NCI-H2227 treated with DMSO at 0.1 percent for 48 hours (cell line): ENCODE results near the gene ZNF350.
A peak's percentile ranks its signal among the peaks of the same experiment; 100 is the strongest.
"Not testable (repeated sequence)": the region's sequence is repeated elsewhere in the genome, so short reads cannot be mapped to it uniquely, and the experiment has no call there.

ENCODE experiments used
- DNase-seq: peaks from one replicate; lab custom pipeline; 2025; lab: John Stamatoyannopoulos, UW

ZNF350 gene

DNA sequence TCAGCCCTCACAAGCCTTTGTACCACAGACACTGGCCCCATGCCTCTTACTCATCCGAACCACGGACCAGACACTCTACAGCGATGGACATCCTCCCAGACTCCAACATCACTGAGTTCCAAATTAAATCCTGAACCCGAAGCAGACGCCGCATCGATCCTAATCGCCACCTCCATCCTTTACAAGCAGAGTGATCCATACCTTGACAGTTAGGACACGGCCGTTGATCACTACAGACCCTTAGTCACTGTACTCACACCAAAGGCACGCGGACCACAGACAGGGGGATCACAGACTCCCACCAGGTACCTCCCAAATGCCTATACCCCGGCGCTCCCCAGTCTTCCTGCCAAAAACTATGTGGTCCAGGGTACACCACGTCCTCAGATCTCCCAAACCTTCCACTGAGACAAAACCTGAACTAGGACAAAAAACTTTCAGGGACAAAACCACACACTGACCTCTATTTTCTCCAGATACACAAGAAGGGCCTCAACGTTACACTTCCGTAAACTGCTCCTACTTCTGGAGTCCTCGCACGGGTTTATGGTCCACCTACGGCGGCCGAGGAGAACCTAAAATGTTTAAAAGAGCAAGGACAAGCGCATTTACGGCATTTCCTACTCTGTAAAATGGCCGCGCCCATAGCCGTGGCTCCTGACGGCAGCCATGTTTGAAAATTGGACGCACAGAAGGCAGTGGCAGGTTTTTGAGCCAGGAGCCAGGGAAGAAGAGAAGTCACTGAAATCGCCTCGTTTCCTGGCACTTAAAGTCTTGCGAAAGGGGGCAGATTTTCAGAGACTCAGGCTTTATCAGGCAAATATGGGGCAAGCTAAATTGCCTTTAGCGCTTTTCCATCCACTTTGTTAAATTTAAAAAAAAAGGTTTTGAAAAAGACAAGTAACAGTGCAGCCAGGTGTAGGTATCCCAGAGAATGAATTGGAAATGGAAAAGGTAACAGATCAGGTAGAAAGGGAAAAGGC lies at the start of gene ZNF350:
Gene ZNF350, minus strand, starts transcription at position 532 of the 983 bp plus-strand sequence. CDS start 12,480 bp downstream, outside the sequence.
- peak; percentile 76 for DNase-seq

DNA sequence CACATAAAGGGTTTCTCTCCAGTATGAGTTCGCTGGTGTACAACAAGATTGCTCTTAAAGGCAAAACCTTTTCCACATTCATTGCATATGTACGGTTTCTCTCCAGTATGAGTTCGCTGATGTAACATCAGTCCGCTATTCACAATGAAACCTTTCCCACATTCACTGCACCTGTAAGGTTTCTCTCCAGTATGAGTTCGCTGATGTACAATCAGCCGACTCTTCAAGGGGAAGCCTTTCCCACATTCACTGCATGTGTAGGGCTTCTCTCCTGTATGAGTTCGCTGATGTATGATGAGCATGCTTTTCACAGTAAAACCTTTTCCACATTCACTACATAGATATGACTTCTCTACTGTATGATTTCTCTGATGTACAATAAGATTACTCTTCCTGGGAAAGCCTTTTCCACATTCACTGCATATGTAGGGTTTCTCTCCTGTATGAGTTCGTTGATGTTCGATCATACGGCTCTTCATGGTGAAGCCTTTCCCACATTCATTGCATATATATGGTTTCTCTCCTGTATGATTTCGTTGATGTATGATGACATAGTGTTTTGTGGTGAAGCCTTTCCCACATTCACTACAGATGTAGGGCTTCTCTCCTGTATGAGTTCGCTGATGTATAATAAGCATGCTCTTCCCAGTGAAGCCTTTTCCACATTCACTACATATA lies 47.5 kb upstream of the ZNF350 start:
- DNase-seq, result no peak

DNA sequence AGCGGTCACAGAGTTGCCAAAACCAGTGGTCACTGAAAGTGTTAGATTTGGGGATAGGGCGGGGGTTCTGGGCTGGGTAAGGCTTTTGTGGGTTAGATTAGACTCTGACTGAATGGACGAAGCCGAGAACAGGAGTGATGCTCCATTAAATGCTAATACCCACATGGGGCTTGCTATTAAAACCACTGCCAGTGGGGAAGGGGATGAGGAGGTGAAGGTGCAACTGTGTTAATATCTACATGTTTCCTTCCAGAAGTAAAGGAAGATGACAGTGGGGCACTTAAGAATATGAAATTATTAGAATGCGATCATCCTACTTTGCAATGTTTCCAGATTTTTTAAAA lies 42.1 kb upstream of the ZNF350 start:
- no peak for DNase-seq

DNA sequence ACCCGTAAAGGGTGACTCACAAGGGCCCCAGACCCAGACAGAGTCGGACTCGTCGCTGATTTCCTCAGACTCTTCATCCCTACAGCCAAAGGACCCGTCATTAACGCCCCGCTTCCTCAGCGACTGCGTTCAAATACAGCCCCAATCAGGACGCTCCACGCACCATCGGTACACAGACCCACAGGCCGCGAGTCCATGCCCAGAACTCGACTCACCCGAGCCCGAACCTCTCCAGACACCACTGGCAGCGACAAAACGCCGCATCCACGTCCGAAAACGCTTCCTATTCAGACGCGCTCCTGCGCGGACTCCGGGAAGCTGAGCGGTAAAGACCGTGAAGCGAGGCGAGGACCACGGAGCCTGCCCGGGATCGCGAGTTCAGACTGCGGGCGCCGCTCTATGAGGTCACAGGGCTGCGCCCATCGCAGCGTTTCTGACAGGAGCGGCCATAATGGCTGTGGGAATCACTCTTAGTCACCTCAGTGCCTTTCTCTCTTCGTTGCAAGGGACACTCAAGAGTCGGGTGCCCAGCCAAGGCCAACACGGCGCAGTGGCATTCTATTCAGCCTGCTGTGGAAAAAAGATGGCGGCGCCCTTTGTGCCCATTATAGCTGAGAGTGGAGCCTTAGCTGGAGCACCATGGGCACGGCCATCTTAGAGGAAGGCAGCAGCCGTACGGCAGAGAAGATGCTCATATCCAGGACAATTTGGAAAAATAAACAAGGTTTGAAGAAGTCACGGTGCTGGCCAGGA lies 41.6 kb upstream of the ZNF350 start, which contains the start of gene ZNF614:
Gene ZNF614, minus strand, starts transcription at position 353 of the 753 bp plus-strand sequence. CDS start 2,634 bp downstream, outside the sequence.
- DNase-seq, result peak; percentile 78

DNA sequence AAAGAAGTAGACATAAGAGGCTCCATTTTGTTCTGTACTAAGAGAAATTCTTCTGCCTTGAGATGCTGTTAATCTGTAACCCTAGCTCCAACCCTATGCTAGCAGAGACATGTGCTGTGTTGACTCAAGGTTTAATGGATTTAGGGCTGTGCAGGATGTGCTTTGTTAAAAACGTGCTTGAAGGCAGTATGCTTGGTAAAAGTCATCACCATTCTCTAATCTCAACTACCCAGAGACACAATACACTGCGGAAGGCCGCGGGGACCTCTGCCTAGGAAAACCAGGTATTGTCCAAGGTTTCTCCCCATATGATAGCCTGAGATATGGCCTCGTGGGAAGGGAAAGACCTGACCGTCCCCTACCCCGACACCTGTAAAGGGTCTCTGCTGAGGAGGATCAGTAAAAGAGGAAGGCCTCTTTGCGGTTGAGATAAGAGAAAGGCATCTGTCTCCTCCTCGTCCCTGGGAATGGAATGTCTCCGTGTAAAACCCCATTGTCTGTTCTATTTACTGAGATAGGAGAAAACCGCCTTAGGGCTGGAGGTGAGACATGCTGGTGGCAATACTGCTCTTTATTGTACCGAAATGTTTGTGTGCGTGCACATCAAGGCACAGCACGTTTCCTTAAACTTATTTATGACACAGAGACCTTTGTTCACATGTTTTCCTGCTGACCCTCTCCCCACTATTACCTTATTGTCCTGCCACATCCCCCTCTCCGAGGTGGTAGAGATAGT lies 39.8 kb upstream of the ZNF350 start:
- DNase-seq, result not testable (repeated sequence)

DNA sequence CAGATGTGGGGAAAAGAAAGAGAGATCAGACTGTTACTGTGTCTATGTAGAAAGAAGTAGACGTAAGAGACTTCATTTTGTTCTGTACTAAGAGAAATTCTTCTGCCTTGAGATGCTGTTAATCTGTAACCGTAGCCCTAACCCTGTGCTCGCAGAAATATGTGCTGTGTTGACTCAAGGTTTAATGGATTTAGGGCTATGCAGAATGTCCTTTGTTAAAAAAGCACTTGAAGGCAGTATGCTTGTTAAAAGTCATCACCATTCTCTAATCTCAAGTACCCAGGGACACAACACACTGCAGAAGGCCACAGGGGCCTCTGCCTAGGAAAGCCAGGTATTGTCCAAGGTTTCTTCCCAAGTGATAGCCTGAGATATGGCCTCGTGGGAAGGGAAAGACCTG lies 37.8 kb upstream of the ZNF350 start:
- not testable (repeated sequence) for DNase-seq

DNA sequence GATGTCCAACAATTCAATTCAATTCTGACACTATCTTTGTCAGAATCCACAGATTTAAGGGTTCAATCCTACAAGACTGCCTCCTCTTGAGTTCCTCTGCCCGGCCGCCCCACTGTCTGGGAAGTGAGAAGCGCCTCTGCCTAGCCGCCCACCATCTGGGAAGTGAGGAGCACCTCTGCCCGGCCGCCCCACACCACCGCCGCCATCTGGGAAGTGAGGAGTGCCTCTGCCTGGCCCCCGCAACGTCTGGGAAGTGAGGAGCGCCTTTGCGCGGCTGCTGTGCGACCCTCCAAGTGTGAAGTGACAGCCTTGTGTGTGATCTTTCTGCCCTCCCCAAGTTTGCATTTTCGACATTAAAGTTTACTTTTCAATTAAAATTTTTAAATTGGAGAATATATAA lies 35.6 kb upstream of the ZNF350 start:
- DNase-seq, result no peak

DNA sequence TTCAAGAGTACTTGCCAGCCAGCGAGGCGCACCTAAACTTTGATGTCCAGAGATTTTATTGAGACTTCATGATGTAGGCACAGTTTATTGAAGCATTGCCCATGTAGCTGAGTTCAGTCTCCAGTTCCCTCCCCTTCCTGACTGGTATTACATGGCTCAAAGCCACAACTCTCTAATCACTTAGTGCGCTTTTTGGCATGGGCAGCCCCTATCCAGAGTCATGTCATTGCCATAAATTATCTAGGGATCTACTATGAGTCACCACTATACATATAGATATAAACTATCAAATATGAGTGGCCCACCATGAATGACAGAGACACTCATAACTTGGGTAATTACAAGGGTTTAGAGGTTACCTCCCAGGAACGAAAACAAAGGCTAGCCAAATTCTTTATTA lies 33.9 kb upstream of the ZNF350 start:
- DNase-seq, result no peak

DNA sequence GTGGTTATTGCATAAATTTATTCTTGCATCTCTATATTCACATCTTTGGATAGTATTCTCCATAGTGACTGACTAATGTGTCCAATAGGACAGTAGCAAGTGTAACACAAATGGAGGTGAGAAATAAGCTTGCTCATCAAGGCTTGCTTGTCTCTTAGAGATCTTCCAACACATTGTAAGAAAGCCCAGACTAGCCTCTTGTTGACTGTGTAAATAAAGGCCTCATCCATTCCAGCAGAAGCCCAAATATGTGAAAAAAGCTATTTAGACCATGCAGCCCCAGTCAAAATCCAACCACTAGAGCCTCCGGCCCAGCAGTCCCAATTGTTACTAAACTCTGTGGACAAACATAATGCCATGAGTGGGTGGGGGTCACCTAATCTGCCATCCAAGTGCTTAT lies 24.0 kb upstream of the ZNF350 start:
- no peak for DNase-seq

DNA sequence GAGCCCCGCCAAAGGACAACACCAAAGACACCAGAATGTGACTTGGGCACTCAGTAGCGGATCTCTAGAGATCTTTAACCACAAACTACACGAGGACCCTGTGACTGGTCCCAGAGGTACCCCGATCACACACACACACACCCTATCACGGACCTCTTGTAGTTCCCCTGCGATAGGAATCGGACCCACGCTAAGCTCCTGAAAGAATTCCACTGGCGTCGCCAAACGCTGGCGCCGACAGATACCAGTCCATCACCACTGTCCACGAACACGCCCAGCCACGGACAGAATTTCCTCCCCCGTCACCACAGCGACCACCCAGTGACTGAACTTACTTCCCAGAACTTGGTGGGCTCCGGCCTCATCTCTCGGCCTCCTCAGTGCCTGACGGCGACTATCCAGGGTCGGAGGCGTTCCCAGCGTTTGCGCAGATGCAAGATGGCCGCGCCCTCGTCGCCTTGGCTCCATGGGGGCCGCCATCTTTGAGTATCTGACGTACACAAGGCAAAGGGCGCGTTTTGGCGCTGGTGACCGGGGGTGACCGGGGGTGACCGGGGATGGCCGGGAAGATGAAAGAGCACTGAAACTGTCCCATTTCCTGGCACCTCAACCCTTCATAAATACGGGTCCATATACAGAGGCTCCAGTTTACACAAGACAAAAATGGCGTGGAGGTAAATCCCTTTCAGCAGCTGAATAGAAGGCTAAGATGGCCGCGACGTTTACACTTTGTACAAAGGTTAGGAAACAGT lies 21.3 kb upstream of the ZNF350 start, which contains the start of gene ZNF615:
Gene ZNF615, minus strand, starts transcription at position 406 of the 752 bp plus-strand sequence. CDS start 4,500 bp downstream, outside the sequence.
- peak; percentile 56 for DNase-seq

DNA sequence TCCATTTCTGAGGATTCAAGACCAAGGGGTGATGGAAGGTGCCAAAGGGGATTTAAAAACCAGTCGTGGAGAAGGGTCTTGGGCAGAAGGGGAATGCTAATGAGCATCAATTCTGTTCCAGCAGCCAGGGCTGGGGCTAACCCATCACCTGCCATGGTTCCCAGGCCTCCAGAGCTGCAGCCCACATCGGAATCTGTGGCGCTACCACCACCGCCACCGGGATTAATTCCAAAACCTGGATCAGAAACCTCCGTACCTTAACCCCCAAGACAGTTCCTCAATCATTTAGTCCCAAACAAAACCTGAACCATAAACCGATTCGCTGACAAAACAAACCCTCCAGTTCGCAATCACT lies 20.8 kb upstream of the ZNF350 start:
- DNase-seq, result no peak

DNA sequence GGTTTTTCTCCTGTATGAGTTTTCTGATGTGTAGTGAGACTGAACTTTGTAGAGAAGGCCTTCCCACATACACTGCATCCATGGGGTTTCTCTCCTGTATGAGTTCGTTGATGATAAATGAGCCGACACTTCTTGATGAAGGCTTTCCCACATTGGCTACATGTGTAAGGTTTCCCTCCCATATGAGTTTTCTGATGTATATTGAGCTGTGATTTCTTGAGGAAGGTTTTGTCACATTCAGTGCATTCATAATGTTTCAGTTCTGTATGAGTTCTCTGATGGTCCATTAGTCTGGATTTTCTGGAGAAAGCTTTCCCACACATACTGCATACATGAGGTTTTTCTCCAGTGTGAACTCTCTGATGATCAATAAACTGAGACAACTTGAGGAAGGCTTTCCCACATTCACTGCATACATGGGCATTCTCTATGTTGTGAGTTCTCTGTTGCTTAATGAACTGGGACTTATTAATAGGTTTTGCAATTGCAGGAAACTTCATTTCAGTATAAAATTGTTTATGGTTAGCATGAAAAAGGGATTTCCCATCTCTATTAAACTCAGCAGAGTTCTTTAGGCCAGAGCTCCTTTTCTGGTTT lies 7.5 kb upstream of the ZNF350 start:
- DNase-seq, result no peak

DNA sequence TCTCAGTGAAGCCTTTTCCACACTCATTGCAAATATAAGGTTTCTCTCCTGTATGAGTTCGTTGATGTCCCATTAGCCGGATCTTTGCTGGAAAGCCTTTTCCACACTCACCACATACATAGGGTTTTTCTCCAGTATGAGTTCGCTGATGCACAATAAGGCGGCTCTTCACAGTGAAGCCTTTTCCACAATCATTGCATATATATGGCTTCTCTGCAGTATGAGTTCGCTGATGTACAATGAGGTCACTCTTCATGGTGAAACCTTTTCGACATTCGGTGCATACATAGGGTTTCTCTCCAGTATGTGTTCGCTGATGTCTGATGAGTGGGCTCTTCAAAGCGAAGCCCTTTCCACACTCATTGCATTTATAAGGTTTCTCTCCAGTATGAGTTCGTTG lies 6.8 kb upstream of the ZNF350 start:
- no peak for DNase-seq

DNA sequence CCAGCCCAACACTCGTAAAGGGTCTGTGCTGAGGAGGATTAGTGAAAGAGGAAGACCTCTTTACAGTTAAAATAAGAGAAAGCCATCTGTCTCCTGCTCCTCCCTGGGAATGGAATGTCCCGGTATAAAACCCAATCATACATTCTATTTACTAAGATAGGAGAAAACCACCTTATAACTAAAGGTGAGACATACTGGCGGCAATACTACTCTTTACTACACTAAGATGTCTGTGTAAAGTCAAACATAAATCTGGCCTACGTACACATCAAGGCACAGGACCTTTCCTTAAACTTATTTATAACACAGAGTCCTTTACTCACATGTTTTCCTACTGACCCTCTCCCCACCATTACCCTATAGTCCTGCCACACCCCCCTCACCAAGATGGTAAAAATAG lies 3.3 kb downstream of the ZNF350 start:
- no peak for DNase-seq

DNA sequence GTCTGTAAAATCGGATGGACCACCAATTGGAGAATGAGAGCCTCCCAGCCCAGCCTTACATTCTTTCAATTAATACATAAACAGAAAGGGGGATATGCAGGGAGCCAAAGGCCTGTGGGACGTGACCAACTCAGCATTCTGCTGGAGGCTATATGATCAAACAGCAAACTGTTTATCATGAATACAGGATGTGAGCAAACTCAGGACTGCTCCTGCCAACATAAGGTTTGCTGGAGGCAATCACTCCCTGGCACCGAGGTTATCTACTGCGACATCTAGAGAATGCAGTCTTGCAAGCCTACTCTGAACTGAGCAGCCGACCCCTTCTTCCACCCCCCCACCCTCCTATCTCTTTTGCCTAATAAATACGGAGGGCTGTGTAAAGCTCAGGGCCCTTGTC lies 5.7 kb downstream of the ZNF350 start:
- not testable (repeated sequence) for DNase-seq

DNA sequence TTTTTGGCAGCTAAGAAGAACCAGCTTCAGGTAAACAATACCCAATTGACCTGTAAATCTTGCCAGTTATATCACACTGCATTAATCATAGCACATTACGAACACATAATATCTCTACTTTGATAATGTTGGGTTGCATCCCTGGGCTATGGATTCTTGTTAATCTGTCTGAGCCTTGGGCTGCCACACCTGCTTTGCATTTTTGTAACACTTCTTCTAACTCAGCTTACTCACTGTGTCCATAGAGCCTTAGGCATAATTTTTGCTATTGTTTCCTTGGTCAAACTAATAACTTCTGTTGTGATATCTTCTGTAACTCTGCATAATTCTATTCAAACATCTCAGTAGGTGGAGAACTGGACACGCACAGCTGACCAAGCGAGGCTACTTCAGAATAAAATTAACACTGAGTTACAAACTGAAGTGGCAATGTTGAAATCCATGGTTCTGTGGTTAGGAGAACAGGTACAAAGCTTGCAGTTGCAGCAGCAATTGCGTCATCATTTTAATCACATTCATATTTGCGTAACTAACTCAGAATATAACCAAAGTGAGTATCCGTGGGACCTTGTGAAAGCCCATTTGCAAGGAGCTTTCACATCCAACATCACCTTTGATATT lies 6.4 kb downstream of the ZNF350 start:
- no peak for DNase-seq

DNA sequence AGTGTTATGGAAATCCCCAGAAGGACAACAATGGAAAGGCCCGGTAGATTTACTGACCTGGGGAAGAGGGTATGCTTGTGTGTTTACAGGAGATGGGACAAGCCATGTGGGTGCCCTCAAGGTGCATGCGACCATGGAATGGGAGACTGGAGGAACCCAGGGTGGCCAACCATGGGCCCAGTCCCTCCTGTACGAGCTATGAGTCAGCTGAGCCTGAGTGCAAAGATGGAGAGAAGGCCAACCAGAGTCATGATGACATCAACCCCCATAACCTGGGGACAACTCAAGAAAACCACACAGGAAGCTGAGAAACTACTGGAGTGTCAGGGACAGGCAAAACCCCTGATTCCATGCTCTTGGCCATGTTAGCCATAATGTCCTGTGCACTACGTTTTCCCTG lies 7.8 kb downstream of the ZNF350 start:
- no peak for DNase-seq

DNA sequence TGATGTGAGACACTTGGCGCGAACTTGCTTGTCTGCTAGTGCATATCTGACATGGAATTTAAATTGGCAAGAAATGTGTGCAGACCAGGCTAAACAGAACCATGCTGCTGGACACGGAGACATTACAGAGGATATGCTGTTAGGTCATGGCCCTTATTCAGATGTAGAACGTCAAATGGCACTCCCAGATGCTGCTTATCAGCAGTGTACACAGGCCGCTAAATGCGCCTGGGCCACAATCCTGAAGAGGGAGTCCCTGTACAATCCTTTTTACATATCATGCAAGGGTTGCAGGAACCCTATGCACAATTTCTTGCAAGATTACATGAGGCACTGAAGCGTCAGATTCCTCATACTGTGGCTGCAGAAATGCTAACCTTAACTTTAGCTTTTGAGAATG lies 9.3 kb downstream of the ZNF350 start:
- no peak for DNase-seq

DNA sequence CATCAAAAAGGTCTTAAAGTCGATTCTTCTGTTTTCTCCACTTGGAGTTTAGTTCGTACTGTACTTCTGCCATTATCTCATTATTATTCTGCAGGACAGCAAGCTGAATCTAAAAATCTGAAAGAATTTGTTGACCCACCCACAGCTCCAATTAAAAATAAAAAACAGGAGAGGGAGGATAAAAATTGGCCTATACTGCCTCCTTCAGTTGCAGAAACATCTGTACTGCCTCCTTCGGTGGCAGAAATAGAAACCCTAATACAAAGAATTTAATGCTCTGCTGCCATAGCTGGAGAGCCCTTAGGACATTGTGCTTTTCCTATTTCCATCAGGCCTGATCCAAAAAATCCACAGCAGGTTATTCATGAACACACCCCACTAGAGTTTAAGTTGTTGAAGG lies 9.8 kb downstream of the ZNF350 start:
- no peak for DNase-seq

DNA sequence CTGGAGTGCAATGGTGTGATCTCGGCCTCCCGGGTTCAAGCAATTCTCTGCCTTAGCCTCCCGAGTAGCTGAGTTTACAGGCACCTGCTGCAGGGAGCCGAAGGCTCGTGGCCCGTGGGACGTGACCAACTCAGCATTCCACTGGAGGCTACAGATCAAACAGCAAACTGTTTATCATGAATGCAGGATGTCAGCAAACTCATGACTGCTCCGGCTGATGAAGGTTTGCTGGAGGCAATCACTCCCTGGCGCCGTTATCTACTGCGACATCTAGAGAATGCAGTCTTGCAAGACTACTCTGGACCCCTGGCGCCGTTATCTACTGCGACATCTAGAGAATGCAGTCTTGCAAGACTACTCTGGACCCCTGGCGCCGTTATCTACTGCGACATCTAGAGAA lies 10.9 kb downstream of the ZNF350 start:
- DNase-seq, result not testable (repeated sequence)
